HepG2 (cell line): ENCODE measurements around the gene NUDT22. TPM values are rescaled to one million over a fixed set of nuclear protein-coding genes. Genes with fewer than 3 reads are reported as not detected.

ENCODE experiments used
- ATAC-seq: fragments of 200-7000 bp; cut with Tn5 transposase; 3 replicates; pipeline ENCODE4 v1.9.1; 2020; ENCODE audit warnings: mild to moderate bottlenecking, moderate library complexity
- BruUV-seq: library from RNA; stranded (reverse); fragments of 400-500 nt; replicated peaks from 2 replicates; lab custom pipeline; 2021; lab: Mats Ljungman, UMichigan
- CTCF ChIA-PET: fragments of 300-600 bp; formaldehyde crosslinking; extraction: SDS; loops from one replicate; lab custom pipeline; 2021; ENCODE audit warnings: low total read pairs, inconsistent platforms, low intra/inter-chr PET ratio; lab: Yijun Ruan, JAX
- POLR2A ChIA-PET: fragments of 350-600 bp; sonication (Branson Sonifier 250); formaldehyde crosslinking; loops from one replicate; lab custom pipeline; 2020; ENCODE audit warnings: antibody characterized with exemption, inconsistent platforms; lab: Yijun Ruan, JAX
- DNase-seq: peaks from one replicate; pipeline ENCODE4 v3.0.0-alpha.2; 2015; ENCODE audit warnings: low spot score
- FAIRE-seq: peaks from 3 replicates; lab custom pipeline; 2011; peaks lifted over from hg19 to GRCh38; lab: Jason Lieb, UNC
- H2AFZ ChIP-seq: one replicate; pipeline ENCODE4 v1.6.1; 2011; ENCODE audit warnings: low read length, inconsistent platforms
- H3K27ac ChIP-seq: fragments of 300-600 bp; 3 replicates; pipeline ENCODE4 v1.8.0; 2011; ENCODE audit warnings: mixed run types, mild to moderate bottlenecking, mixed read lengths, low read length, inconsistent platforms; ENCODE audit not compliant: insufficient read depth; ENCODE audit errors: extremely low read length
- H3K27me3 ChIP-seq, 2 experiments: fragments of 200-600 bp in 1 of 2; 2 replicates in 1 of 2; 3 replicates in 1 of 2; pipeline versions ENCODE4 v1.6.0 to v1.8.0; 2011; ENCODE audit warnings: low read length in 2 of 2, mild to moderate bottlenecking in 2 of 2, moderate library complexity in 2 of 2, inconsistent platforms in 1 of 2; ENCODE audit not compliant: insufficient read depth in 2 of 2, control insufficient read depth in 1 of 2
- H3K36me3 ChIP-seq, 2 experiments: fragments of 200-600 bp in 1 of 2; replicated peaks in 1 of 2; 2 replicates in 1 of 2; 3 replicates in 1 of 2; pipeline versions ENCODE4 v1.5.1 to v1.8.0; 2011; ENCODE audit warnings: low read length in 2 of 2, inconsistent platforms in 1 of 2; ENCODE audit not compliant: insufficient read depth in 2 of 2, control insufficient read depth in 1 of 2
- H3K4me1 ChIP-seq: 2 replicates; pipeline ENCODE4 v1.5.1; 2012; ENCODE audit warnings: low read length, inconsistent platforms; ENCODE audit not compliant: insufficient read depth
- H3K4me2 ChIP-seq: 2 replicates; pipeline ENCODE4 v1.6.0; 2011; ENCODE audit warnings: low read depth, low read length, inconsistent platforms
- H3K4me3 ChIP-seq, 3 experiments: fragments of 200-600 bp in 1 of 3; sonication (generic), shearing (Covaris generic) in 1 of 3; replicated peaks in 1 of 3; 2 replicates each; pipeline ENCODE4 v1.5.1; 2011 to 2016; ENCODE audit warnings: low read length in 3 of 3, inconsistent platforms in 2 of 3, low read depth in 2 of 3, mild to moderate bottlenecking in 2 of 3, control low read depth in 1 of 3, mixed read lengths in 1 of 3; ENCODE audit not compliant: insufficient read depth in 1 of 3
- H3K79me2 ChIP-seq: one replicate; pipeline ENCODE4 v1.6.1; 2011; ENCODE audit warnings: low read length, inconsistent platforms; ENCODE audit not compliant: insufficient read depth
- H3K9ac ChIP-seq: 2 replicates; pipeline ENCODE4 v1.6.0; 2011; ENCODE audit warnings: mild to moderate bottlenecking, low read depth, low read length, inconsistent platforms; ENCODE audit not compliant: insufficient read depth
- H3K9me3 ChIP-seq: 2 replicates; pipeline ENCODE4 v1.5.1; 2012; ENCODE audit warnings: mild to moderate bottlenecking, low read length
- H4K20me1 ChIP-seq: 2 replicates; pipeline ENCODE4 v1.6.0; 2011; ENCODE audit warnings: inconsistent platforms, mild to moderate bottlenecking, low read length, moderate library complexity; ENCODE audit not compliant: insufficient read depth
- ATF1 ChIP-seq: IDR thresholded peaks from 2 replicates; pipeline ENCODE4 v1.6.1; 2016; ENCODE audit warnings: mild to moderate bottlenecking, control low read depth
- NKX3-1 ChIP-seq: sonication (generic); formaldehyde crosslinking; IDR thresholded peaks from 2 replicates; pipeline ENCODE4 v1.5.0; 2020; ENCODE audit warnings: missing genetic modification reagents
- POLR2A ChIP-seq, 2 experiments: IDR thresholded peaks; 2 replicates each; pipeline ENCODE4 v1.6.1; 2011; ENCODE audit warnings: low read depth in 2 of 2, low read length in 2 of 2, mild to moderate bottlenecking in 1 of 2, moderate library complexity in 1 of 2; ENCODE audit not compliant: insufficient read depth in 1 of 2
- RXRB ChIP-seq: IDR thresholded peaks from 2 replicates; pipeline ENCODE4 v1.6.1; 2016; ENCODE audit warnings: borderline replicate concordance, missing genetic modification reagents, missing compliant biosample characterization
- ZNF496 ChIP-seq: sonication (generic); formaldehyde crosslinking; IDR thresholded peaks from 2 replicates; pipeline ENCODE4 v1.8.1; 2023; ENCODE audit warnings: mild to moderate bottlenecking, moderate library complexity, missing genetic modification reagents; ENCODE audit not compliant: insufficient replicate concordance
- ZNF7 ChIP-seq: IDR thresholded peaks from 2 replicates; pipeline ENCODE4 v1.6.1; 2016; ENCODE audit warnings: missing biosample characterization, missing genetic modification reagents
- WGBS: methylation state at CpG from one replicate; pipeline ENCODE4 v1.1.6; 2017; ENCODE audit warnings: low lambda C conversion rate; 5-methylcytosine and 5-hydroxymethylcytosine counted together
- in situ Hi-C: cut with HindIII; loops from 2 replicates; pipeline ENCODE4 v1.10.0; 2017; ENCODE audit warnings: low pct_unique_long_range_greater_than_20kb; ENCODE audit not compliant: extremely low pct_ligation_motif_present
- intact Hi-C: fragments of 100-400 bp; cut with micrococcal nuclease; formaldehyde crosslinking; loops from one replicate; pipeline ENCODE4 v1.10.0; 2022; ENCODE audit not compliant: unreplicated experiment
- polyA plus RNA-seq, 8 experiments: library from polyadenylated mRNA; depleted of rRNA in 3 of 8; stranded (reverse) in 7 of 8; unstranded in 1 of 8; fragments of >200 nt; fragmentation: Illumina TruSeq in 4 of 8; extraction: Trizol in 4 of 8; gene quantifications; 2 replicates each; pipeline versions ENCODE4 v1.2.1 to v1.2.3, GENCODE V29; 2011 to 2016; ENCODE audit warnings: low read depth in 4 of 8, missing spikeins in 1 of 8, mixed read lengths in 1 of 8; ENCODE audit not compliant: insufficient read depth in 1 of 8
- total RNA-seq, 5 experiments: library from RNA; depleted of rRNA; stranded (reverse); fragments of >200 nt; fragmentation: Illumina TruSeq; extraction: Trizol; gene quantifications; 2 replicates each; pipeline ENCODE4 v1.2.3, GENCODE V29; 2016; ENCODE audit warnings: low read depth in 1 of 5
- TF ChIP-seq, protein P1 (sequence below): sonication (generic); formaldehyde crosslinking; IDR thresholded peaks from 2 replicates; pipeline ENCODE4 v1.8.1; 2023; ENCODE audit warnings: mild to moderate bottlenecking, missing genetic modification reagents
- TF ChIP-seq, protein P2 (sequence below): sonication (generic); IDR thresholded peaks from 2 replicates; pipeline ENCODE4 v1.6.1; 2016; ENCODE audit warnings: low read depth, borderline replicate concordance

NUDT22 gene
- total and polyA plus RNA-seq, 2 of the 13 experiments (the other 11 are each of a cell fraction or from before 2014, with no cell fraction given) = 33.5 to 39.8 TPM

DNA sequence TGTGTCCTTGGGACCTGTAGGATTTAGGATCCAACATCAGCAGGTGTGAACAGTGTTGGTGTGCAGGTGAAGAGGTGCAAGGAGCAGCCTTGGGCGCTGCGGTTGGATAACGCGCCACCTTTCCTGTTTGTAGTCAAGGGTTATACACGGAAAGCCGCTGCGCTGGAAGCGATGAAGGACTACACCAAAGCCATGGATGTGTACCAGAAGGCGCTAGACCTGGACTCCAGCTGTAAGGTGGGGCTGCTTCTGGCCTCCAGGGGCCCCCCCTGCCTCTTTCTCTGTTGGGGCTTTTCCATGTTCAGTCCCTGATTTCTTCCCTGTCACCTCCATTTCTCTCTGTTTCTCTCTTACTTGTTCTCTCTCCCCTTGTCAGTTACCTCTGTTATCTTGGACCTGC, 23.1 kb upstream of the NUDT22 start:
- WGBS = 100% methylated on average over 6 of the region's 9 CpGs
- no TSS peak for BruUV-seq
- Histone ChIP-seq H3K4me1 (peaks cover 17% of the 10 kb centered on the region), H2AFZ (no peak overlapping the region), H3K27me3 (no peaks in the 10 kb centered on the region), H3K27ac (no peak overlapping the region), H3K79me2 (no peaks in the 10 kb centered on the region)
- DNase-seq (no peak), FAIRE-seq (no peak), ATAC-seq (no peak)
- POLR2A ChIA-PET = interaction anchor here (3.8 kb wide), 1 partner anchor 18 kb away, joined by 18 read pairs; the partner anchor contains the start of gene STIP1
- intact Hi-C loops = no loop called here
- no peak for TF ChIP-seq RXRB (CRISPR knock-in tag)
- TF ChIP-seq ZNF7 (CRISPR knock-in tag) = no peak
- TF ChIP-seq ATF1 = no peak
- TF ChIP-seq ZNF496 = no peak
- TF ChIP-seq, all 625 proteins: peak for 0
- no peak overlapping the region for H3K9ac ChIP-seq
- in situ Hi-C loops = no loop called here
- no peak overlapping the region for H3K4me2 ChIP-seq
- H3K9me3 ChIP-seq = no peaks in the 10 kb centered on the region
- 0 out of 2 replicates have a peak, but pooled peaks cover 2% of the 10 kb centered on the region for H4K20me1 ChIP-seq
- H3K4me3 ChIP-seq = no peak overlapping the region
- CTCF ChIA-PET = no interaction called here
- peaks cover 36 to 53% of the 10 kb centered on the region in 2 experiments for H3K36me3 ChIP-seq

DNA sequence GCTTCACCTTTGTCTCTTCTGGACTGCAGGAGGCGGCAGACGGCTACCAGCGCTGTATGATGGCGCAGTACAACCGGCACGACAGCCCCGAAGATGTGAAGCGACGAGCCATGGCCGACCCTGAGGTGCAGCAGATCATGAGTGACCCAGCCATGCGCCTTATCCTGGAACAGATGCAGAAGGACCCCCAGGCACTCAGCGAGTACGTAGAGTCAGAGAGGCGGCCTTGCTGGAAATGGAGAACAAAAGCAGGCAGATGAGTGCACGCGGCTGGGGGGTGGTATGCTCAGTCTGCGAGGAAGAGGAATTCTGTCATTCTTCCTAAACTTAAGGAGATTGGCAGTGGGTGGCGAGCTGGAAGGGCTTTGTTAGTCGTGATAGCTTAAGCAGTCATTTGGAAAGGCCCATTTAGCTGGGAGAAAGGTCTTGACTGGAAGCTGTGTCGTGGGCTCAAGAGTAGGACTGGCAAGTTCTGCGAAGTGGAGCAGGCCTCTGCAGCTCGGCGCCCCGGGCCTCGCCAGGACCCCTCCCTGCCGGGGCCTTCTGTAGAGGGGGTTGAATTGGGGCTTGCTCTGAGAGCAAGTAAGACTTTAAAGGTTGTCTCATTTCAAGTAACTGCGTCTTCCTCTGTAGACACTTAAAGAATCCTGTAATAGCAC, 22.5 kb upstream of the NUDT22 start:
- intact Hi-C loops = no loop called here

More for the DNA sequence above, 22.5 kb upstream of the NUDT22 start:
- no peaks in the 10 kb centered on the region for H3K79me2 ChIP-seq
- no TSS peak for BruUV-seq
- ATAC-seq (no peak), FAIRE-seq (no peak), DNase-seq (no peak)
- peaks cover 17% of the 10 kb centered on the region for H3K4me1 ChIP-seq
- TF ChIP-seq NKX3-1 (no peak), POLR2A (IDR thresholded peaks at IDR 0.05; ENCODE audit: insufficient read depth in 1 of 2, low read depth in 2 of 2, low read length in 2 of 2) (0 out of 4 replicates have a peak, but pooled peaks of 1 of the 2 experiments have one; percentile 8)
- TF ChIP-seq, protein P1, sequence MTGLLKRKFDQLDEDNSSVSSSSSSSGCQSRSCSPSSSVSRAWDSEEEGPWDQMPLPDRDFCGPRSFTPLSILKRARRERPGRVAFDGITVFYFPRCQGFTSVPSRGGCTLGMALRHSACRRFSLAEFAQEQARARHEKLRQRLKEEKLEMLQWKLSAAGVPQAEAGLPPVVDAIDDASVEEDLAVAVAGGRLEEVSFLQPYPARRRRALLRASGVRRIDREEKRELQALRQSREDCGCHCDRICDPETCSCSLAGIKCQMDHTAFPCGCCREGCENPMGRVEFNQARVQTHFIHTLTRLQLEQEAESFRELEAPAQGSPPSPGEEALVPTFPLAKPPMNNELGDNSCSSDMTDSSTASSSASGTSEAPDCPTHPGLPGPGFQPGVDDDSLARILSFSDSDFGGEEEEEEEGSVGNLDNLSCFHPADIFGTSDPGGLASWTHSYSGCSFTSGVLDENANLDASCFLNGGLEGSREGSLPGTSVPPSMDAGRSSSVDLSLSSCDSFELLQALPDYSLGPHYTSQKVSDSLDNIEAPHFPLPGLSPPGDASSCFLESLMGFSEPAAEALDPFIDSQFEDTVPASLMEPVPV (CRISPR knock-in tag) = no peak
- TF ChIP-seq, protein P2, sequence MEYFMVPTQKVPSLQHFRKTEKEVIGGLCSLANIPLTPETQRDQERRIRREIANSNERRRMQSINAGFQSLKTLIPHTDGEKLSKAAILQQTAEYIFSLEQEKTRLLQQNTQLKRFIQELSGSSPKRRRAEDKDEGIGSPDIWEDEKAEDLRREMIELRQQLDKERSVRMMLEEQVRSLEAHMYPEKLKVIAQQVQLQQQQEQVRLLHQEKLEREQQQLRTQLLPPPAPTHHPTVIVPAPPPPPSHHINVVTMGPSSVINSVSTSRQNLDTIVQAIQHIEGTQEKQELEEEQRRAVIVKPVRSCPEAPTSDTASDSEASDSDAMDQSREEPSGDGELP = no peak
- H4K20me1 ChIP-seq = 0 out of 2 replicates have a peak, but pooled peaks cover 2% of the 10 kb centered on the region
- no peak overlapping the region for H3K27ac ChIP-seq
- H3K36me3 ChIP-seq = peaks cover 36 to 47% of the 10 kb centered on the region in 2 experiments
- in situ Hi-C loops = no loop called here
- WGBS = 98% methylated on average over 27 of the region's 27 CpGs
- no peak overlapping the region for H2AFZ ChIP-seq
- no peaks in the 10 kb centered on the region for H3K9me3 ChIP-seq
- no peak overlapping the region for H3K9ac ChIP-seq
- ChIA-PET POLR2A (interaction anchor here (1.6 to 3.8 kb wide), 3 partner anchors 18 to 38 kb away, joined by 5 to 18 read pairs (median 6); partner anchors contain the start of genes FKBP2, NUDT22, STIP1 and TRPT1), CTCF (interaction anchor here (1.7 kb wide), 1 partner anchor 101 kb away, joined by 7 read pairs; no protein-coding TSS in a partner anchor)
- H3K27me3 ChIP-seq = no peaks in the 10 kb centered on the region
- H3K4me2 ChIP-seq = no peak overlapping the region
- no peak overlapping the region for H3K4me3 ChIP-seq
